ENCODE results near the gene FKTN. TPM values are rescaled to one million over a fixed set of nuclear protein-coding genes. Genes with fewer than 3 reads are reported as not detected.
A peak's percentile ranks its signal among the peaks of the same experiment; 100 is the strongest.

The FKTN gene
- total and polyA plus RNA-seq, 9 of the 15 experiments (the other 6 are each of a cell fraction or from before 2014, with no cell fraction given): 5.4 to 16.3 (median 10.4) TPM

DNA sequence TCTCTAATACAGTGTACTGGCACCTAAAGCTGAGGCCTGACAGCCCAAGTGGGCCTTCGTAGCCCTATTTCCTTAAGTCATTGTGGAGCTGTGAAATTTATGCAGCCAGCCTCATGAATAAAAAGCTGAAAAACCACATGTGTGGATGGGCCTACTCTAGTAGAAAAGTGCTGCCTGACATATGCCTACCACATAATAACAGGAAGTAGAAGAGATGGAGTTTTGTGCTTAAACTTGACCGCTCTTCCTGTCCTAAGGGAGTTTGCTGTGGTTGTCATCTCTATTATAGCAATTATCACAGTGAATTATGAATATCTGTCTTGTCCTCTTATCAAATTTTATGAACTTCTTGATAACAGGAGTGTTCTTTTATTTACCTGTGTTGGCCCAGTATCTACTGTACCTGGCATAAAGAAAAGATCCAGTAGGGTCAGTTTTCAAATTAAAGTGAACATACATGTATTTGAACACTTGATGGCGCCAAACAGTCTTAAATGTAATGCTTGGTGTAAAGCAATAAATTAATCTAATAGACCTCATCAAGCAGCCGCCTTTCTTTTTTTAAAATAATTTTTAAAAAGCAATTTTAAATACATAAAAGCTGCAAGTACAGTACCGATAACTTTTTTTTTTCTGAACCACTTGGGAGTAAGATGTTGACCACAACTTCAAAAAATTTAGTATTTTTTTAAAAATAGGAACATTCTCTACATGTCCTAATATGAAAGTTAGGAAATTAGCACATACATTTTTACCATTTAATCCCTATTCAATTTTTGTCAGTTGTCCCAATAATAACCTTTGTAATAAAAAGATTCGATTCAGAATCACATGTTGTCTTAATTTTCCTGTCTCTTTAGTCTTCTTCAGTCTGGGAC lies 51.0 kb downstream of the FKTN start (continued):
- TF ChIP-seq U2AF2 (optimal IDR thresholded peaks at IDR 0.05; ENCODE audit: low read depth, low read length): no peak
- TF ChIP-seq, protein P1, sequence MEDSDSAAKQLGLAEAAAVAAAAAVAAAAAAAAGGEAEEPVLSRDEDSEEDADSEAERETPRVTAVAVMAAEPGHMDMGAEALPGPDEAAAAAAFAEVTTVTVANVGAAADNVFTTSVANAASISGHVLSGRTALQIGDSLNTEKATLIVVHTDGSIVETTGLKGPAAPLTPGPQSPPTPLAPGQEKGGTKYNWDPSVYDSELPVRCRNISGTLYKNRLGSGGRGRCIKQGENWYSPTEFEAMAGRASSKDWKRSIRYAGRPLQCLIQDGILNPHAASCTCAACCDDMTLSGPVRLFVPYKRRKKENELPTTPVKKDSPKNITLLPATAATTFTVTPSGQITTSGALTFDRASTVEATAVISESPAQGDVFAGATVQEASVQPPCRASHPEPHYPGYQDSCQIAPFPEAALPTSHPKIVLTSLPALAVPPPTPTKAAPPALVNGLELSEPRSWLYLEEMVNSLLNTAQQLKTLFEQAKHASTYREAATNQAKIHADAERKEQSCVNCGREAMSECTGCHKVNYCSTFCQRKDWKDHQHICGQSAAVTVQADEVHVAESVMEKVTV (CRISPR knock-in tag; IDR thresholded peaks at IDR 0.05): peak; percentile 72
- TF ChIP-seq RBM34 (IDR thresholded peaks at IDR 0.05; ENCODE audit: borderline replicate concordance, insufficient read depth, low read length): no peak
- no peak for TF ChIP-seq HCFC1 (IDR thresholded peaks at IDR 0.05; ENCODE audit: low read depth, low read length)
- no peak for TF ChIP-seq SRSF9 (IDR thresholded peaks at IDR 0.05; ENCODE audit: borderline replicate concordance, low read depth, low read length)
- no peak for TF ChIP-seq MTA2 (IDR thresholded peaks at IDR 0.05; ENCODE audit: low read depth)
- TF ChIP-seq KDM4B (IDR thresholded peaks at IDR 0.05; ENCODE audit: borderline replicate concordance in 2 of 2, low read depth in 1 of 2): no peak
- no peak for TF ChIP-seq TARDBP (IDR thresholded peaks at IDR 0.05)
- no peak for TF ChIP-seq RBM14 (IDR thresholded peaks at IDR 0.05; ENCODE audit: borderline replicate concordance, insufficient read depth, low read depth, low read length)
- TF ChIP-seq, protein P2, sequence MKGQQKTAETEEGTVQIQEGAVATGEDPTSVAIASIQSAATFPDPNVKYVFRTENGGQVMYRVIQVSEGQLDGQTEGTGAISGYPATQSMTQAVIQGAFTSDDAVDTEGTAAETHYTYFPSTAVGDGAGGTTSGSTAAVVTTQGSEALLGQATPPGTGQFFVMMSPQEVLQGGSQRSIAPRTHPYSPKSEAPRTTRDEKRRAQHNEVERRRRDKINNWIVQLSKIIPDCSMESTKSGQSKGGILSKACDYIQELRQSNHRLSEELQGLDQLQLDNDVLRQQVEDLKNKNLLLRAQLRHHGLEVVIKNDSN (CRISPR knock-in tag; IDR thresholded peaks at IDR 0.05): no peak
- TF ChIP-seq EWSR1 (IDR thresholded peaks at IDR 0.05; ENCODE audit: borderline replicate concordance, low read depth, partially characterized antibody): no peak
- TF ChIP-seq, protein P3, sequence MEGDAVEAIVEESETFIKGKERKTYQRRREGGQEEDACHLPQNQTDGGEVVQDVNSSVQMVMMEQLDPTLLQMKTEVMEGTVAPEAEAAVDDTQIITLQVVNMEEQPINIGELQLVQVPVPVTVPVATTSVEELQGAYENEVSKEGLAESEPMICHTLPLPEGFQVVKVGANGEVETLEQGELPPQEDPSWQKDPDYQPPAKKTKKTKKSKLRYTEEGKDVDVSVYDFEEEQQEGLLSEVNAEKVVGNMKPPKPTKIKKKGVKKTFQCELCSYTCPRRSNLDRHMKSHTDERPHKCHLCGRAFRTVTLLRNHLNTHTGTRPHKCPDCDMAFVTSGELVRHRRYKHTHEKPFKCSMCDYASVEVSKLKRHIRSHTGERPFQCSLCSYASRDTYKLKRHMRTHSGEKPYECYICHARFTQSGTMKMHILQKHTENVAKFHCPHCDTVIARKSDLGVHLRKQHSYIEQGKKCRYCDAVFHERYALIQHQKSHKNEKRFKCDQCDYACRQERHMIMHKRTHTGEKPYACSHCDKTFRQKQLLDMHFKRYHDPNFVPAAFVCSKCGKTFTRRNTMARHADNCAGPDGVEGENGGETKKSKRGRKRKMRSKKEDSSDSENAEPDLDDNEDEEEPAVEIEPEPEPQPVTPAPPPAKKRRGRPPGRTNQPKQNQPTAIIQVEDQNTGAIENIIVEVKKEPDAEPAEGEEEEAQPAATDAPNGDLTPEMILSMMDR (IDR thresholded peaks at IDR 0.05 in 2 of 3, conservative IDR thresholded peaks at IDR 0.05 in 1 of 3; ENCODE audit: insufficient read depth in 2 of 3, low read depth in 1 of 3, low read length in 3 of 3): peak; percentile 34 to 78 (median 59); a peak in 4 of 6 replicates
- TF ChIP-seq RAD51 (IDR thresholded peaks at IDR 0.05; ENCODE audit: borderline replicate concordance, low read depth): peak; percentile 9; the same call in 1 of the 2 replicates
